ENCODE measurements around the gene C17orf50.

C17orf50 gene

GRCh38 chr17:35795007-35795870 lies 34.6 kb downstream of the C17orf50 start, which contains the start of gene MMP28:
Gene MMP28, minus strand, starts transcription at chr17:35795641. Its CDS starts 264 bp downstream, at chr17:35795377.
- Histone ChIP-seq H3K27me3 (ENCODE audit: insufficient read depth, poor library complexity, severe bottlenecking) (no peaks in the 10 kb centered on the region), H3K4me3 (ENCODE audit: severe bottlenecking) (peak within 1 kb of the TSS; percentile 45), H3K27ac (ENCODE audit: poor library complexity, severe bottlenecking) (peak within 1 kb of the TSS; percentile 30), H3K4me1 (ENCODE audit: insufficient read depth, poor library complexity, severe bottlenecking) (peaks cover 28% of the 10 kb centered on the region), H3K9me3 (ENCODE audit: severe bottlenecking) (no peaks in the 10 kb centered on the region), H3K36me3 (ENCODE audit: low read depth) (no peaks in the 10 kb centered on the region)
- no peak for TF ChIP-seq CTCF (IDR thresholded peaks at IDR 0.05; ENCODE audit: poor library complexity, severe bottlenecking)
- peak; percentile 74 for ATAC-seq (ENCODE audit: low read depth)
- DNase-seq (ENCODE audit: low spot score), result no peak

GRCh38 chr17:35795871-35796265 lies 35.2 kb downstream of the C17orf50 start:
- Histone ChIP-seq H3K36me3 (ENCODE audit: low read depth) (no peaks in the 10 kb centered on the region), H3K27ac (ENCODE audit: poor library complexity, severe bottlenecking) (peak overlapping the region; percentile 30), H3K9me3 (ENCODE audit: severe bottlenecking) (no peaks in the 10 kb centered on the region), H3K4me3 (ENCODE audit: severe bottlenecking) (peak overlapping the region; percentile 45), H3K4me1 (ENCODE audit: insufficient read depth, poor library complexity, severe bottlenecking) (peaks cover 28% of the 10 kb centered on the region), H3K27me3 (ENCODE audit: insufficient read depth, poor library complexity, severe bottlenecking) (no peaks in the 10 kb centered on the region)
- ATAC-seq (ENCODE audit: low read depth), result no peak
- no peak for DNase-seq (ENCODE audit: low spot score)
- no peak for TF ChIP-seq CTCF (IDR thresholded peaks at IDR 0.05; ENCODE audit: poor library complexity, severe bottlenecking)

GRCh38 chr17:35796942-35797341 lies 36.3 kb downstream of the C17orf50 start:
- ATAC-seq (ENCODE audit: low read depth) (no peak), DNase-seq (ENCODE audit: low spot score) (no peak)
- no peaks in the 10 kb centered on the region for H3K27me3 ChIP-seq (ENCODE audit: insufficient read depth, poor library complexity, severe bottlenecking)
- H3K9me3 ChIP-seq (ENCODE audit: severe bottlenecking), result no peaks in the 10 kb centered on the region
- no peak for TF ChIP-seq CTCF (IDR thresholded peaks at IDR 0.05; ENCODE audit: poor library complexity, severe bottlenecking)
- H3K4me1 ChIP-seq (ENCODE audit: insufficient read depth, poor library complexity, severe bottlenecking), result peaks cover 19% of the 10 kb centered on the region
- no peak overlapping the region for H3K4me3 ChIP-seq (ENCODE audit: severe bottlenecking)
- H3K27ac ChIP-seq (ENCODE audit: poor library complexity, severe bottlenecking), result no peak overlapping the region
- H3K36me3 ChIP-seq (ENCODE audit: low read depth), result no peaks in the 10 kb centered on the region

- ATAC-seq (ENCODE audit: low read depth) (no peak), DNase-seq (ENCODE audit: low spot score) (no peak)
- Histone ChIP-seq H3K4me1 (ENCODE audit: insufficient read depth, poor library complexity, severe bottlenecking) (peaks cover 19% of the 10 kb centered on the region), H3K27ac (ENCODE audit: poor library complexity, severe bottlenecking) (no peak overlapping the region), H3K27me3 (ENCODE audit: insufficient read depth, poor library complexity, severe bottlenecking) (no peaks in the 10 kb centered on the region), H3K4me3 (ENCODE audit: severe bottlenecking) (no peak overlapping the region), H3K36me3 (ENCODE audit: low read depth) (no peaks in the 10 kb centered on the region), H3K9me3 (ENCODE audit: severe bottlenecking) (no peaks in the 10 kb centered on the region)
- TF ChIP-seq CTCF (IDR thresholded peaks at IDR 0.05; ENCODE audit: poor library complexity, severe bottlenecking), result no peak
These were observed 36.7 kb downstream of the C17orf50 start for GRCh38 chr17:35797370-35797769.

GRCh38 chr17:35797918-35798317 lies 37.2 kb downstream of the C17orf50 start:
- no peak for ATAC-seq (ENCODE audit: low read depth)
- Histone ChIP-seq H3K4me1 (ENCODE audit: insufficient read depth, poor library complexity, severe bottlenecking) (peaks cover 16% of the 10 kb centered on the region), H3K4me3 (ENCODE audit: severe bottlenecking) (no peak overlapping the region), H3K27me3 (ENCODE audit: insufficient read depth, poor library complexity, severe bottlenecking) (no peaks in the 10 kb centered on the region), H3K27ac (ENCODE audit: poor library complexity, severe bottlenecking) (no peak overlapping the region), H3K36me3 (ENCODE audit: low read depth) (no peaks in the 10 kb centered on the region), H3K9me3 (ENCODE audit: severe bottlenecking) (no peaks in the 10 kb centered on the region)
- no peak for DNase-seq (ENCODE audit: low spot score)
- no peak for TF ChIP-seq CTCF (IDR thresholded peaks at IDR 0.05; ENCODE audit: poor library complexity, severe bottlenecking)
